Esophagus muscularis mucosa (tissue), 4 donors: ENCODE data around the gene CFAP54. TPM values are rescaled to one million over a fixed set of nuclear protein-coding genes. Genes with fewer than 3 reads are reported as not detected.

Experiments
- DNase-seq: peaks from one replicate; pipeline ENCODE4 v3.0.0-alpha.2; 2017; ENCODE audit errors: extremely low spot score
- H3K27ac ChIP-seq, 4 donors: fragments of 200-600 bp; sonication (generic); replicated peaks in 1 of 4; 1 replicate in 3 of 4; 2 replicates in 1 of 4; pipeline ENCODE4 v1.5.1; 2016 to 2019; ENCODE audit warnings: mild to moderate bottlenecking in 1 of 4
- H3K27me3 ChIP-seq, 4 donors: fragments of 200-600 bp; sonication (generic); one replicate each; pipeline versions ENCODE4 v1.5.1 to v1.6.0; 2016 to 2019
- H3K36me3 ChIP-seq, 4 donors: fragments of 200-600 bp; sonication (generic); one replicate each; pipeline ENCODE4 v1.5.1; 2016 to 2019
- H3K4me1 ChIP-seq, 4 donors: fragments of 200-600 bp; sonication (generic); one replicate each; pipeline ENCODE4 v1.5.1; 2016 to 2019
- H3K4me3 ChIP-seq, 4 donors: fragments of 200-600 bp; sonication (generic); 1 replicate in 2 of 4; 2 replicates in 2 of 4; pipeline ENCODE4 v1.5.1; 2016 to 2019; ENCODE audit warnings: mild to moderate bottlenecking in 4 of 4, moderate library complexity in 1 of 4
- H3K9me3 ChIP-seq, 4 donors: fragments of 200-600 bp; sonication (generic); 1 replicate in 3 of 4; 2 replicates in 1 of 4; pipeline ENCODE4 v1.5.1; 2016 to 2019
- CTCF ChIP-seq, 3 experiments: fragments of 200-600 bp in 2 of 3; fragments of 450-650 bp in 1 of 3; sonication (generic) in 2 of 3; IDR thresholded peaks; one replicate each; pipeline ENCODE4 v1.5.1; 2017 to 2019; ENCODE audit warnings: antibody characterized with exemption in 3 of 3, mild to moderate bottlenecking in 2 of 3, moderate library complexity in 1 of 3
- EP300 ChIP-seq: sonication (generic); formaldehyde crosslinking; IDR thresholded peaks from one replicate; pipeline ENCODE4 v1.6.1; 2017; ENCODE audit warnings: antibody characterized with exemption
- POLR2A ChIP-seq: fragments of 450-650 bp; IDR thresholded peaks from one replicate; pipeline ENCODE4 v1.6.1; 2017; ENCODE audit warnings: antibody characterized with exemption, moderate library complexity, mild to moderate bottlenecking, low read depth
- POLR2AphosphoS5 ChIP-seq, 2 donors: sonication (generic); formaldehyde crosslinking; IDR thresholded peaks; one replicate each; pipeline ENCODE4 v1.6.1; 2017; ENCODE audit warnings: antibody characterized with exemption in 2 of 2
- WGBS: methylation state at CpG from one replicate; pipeline ENCODE4 v1.1.5; 2018; 5-methylcytosine and 5-hydroxymethylcytosine counted together
- intact Hi-C: fragments of 100-400 bp; cut with DNase I; formaldehyde crosslinking; loops from one replicate; pipeline ENCODE4 v1.15.1; 2023
- total RNA-seq, 4 donors: library from RNA; depleted of rRNA; stranded (reverse); fragments of >200 nt; gene quantifications; one replicate each; pipeline versions ENCODE4 v1.1.0 to v1.2.1, GENCODE V29; 2016

CFAP54 gene
- total RNA-seq, 4 donors from 2014 or later: 3.0 to 5.8 (median 4.3) TPM

GRCh38 chr12:96824074-96824837 is 334.9 kb downstream of the CFAP54 start:
- no peaks in the 10 kb centered on the region for H3K4me1 ChIP-seq
- TF ChIP-seq EP300 (no peak), POLR2A (no peak), CTCF (IDR thresholded peaks at IDR 0.05) (no peak), POLR2AphosphoS5 (IDR thresholded peaks at IDR 0.05) (no peak)
- 91% methylated on average over 7 of the region's 7 CpGs for WGBS
- H3K27ac ChIP-seq: no peak overlapping the region
- intact Hi-C loops: no loop called here
- no peak overlapping the region for H3K4me3 ChIP-seq
- H3K36me3 ChIP-seq: no peaks in the 10 kb centered on the region
- no peaks in the 10 kb centered on the region for H3K9me3 ChIP-seq
- no peak for DNase-seq
- H3K27me3 ChIP-seq: no peaks in the 10 kb centered on the region

GRCh38 chr12:96824838-96825236 is 335.5 kb downstream of the CFAP54 start:
- Histone ChIP-seq H3K9me3 (no peaks in the 10 kb centered on the region), H3K4me1 (no peaks in the 10 kb centered on the region), H3K27me3 (no peaks in the 10 kb centered on the region), H3K36me3 (no peaks in the 10 kb centered on the region), H3K27ac (no peak overlapping the region), H3K4me3 (no peak overlapping the region)
- DNase-seq: no peak
- TF ChIP-seq CTCF (IDR thresholded peaks at IDR 0.05) (no peak), POLR2AphosphoS5 (IDR thresholded peaks at IDR 0.05) (no peak), EP300 (no peak), POLR2A (no peak)
- intact Hi-C loops: no loop called here
- WGBS: 97% methylated on average over 2 of the region's 2 CpGs

- intact Hi-C loops: no loop called here
- no peak for TF ChIP-seq CTCF (IDR thresholded peaks at IDR 0.05)
- TF ChIP-seq EP300: no peak
- no peak for TF ChIP-seq POLR2AphosphoS5 (IDR thresholded peaks at IDR 0.05)
- no peak for TF ChIP-seq POLR2A
- no peak for DNase-seq
- H3K27ac ChIP-seq: no peak overlapping the region
- H3K27me3 ChIP-seq: no peaks in the 10 kb centered on the region
- no peak overlapping the region for H3K4me3 ChIP-seq
- WGBS: 96% methylated on average over 5 of the region's 5 CpGs
- no peaks in the 10 kb centered on the region for H3K9me3 ChIP-seq
- no peaks in the 10 kb centered on the region for H3K4me1 ChIP-seq
- H3K36me3 ChIP-seq: no peaks in the 10 kb centered on the region
Measured at GRCh38 chr12:96828169-96828789, 338.9 kb downstream of the CFAP54 start.

- intact Hi-C loops: no loop called here
- H3K27ac ChIP-seq: no peak overlapping the region
- H3K9me3 ChIP-seq: no peaks in the 10 kb centered on the region
- no peaks in the 10 kb centered on the region for H3K27me3 ChIP-seq
- H3K4me3 ChIP-seq: no peak overlapping the region
- WGBS: 94% methylated on average over 3 of the region's 3 CpGs
- TF ChIP-seq CTCF (IDR thresholded peaks at IDR 0.05) (no peak), POLR2A (no peak), EP300 (no peak), POLR2AphosphoS5 (IDR thresholded peaks at IDR 0.05) (no peak)
- no peaks in the 10 kb centered on the region for H3K4me1 ChIP-seq
- no peak for DNase-seq
- H3K36me3 ChIP-seq: no peaks in the 10 kb centered on the region
Measured at GRCh38 chr12:96829354-96829753, 340.0 kb downstream of the CFAP54 start.
